Tibial nerve (tissue), 4 donors: Measurements from ENCODE around the gene MAML2. TPM values are rescaled to one million over a fixed set of nuclear protein-coding genes. Genes with fewer than 3 reads are reported as not detected.

Experiments
- DNase-seq, 2 donors: peaks; one replicate each; pipeline ENCODE4 v3.0.0-alpha.2; 2019; ENCODE audit warnings: low spot score in 2 of 2
- H3K27ac ChIP-seq, 4 donors: fragments of 200-600 bp; sonication (generic) in 3 of 4; one replicate each; pipeline ENCODE4 v1.5.1; 2017 to 2019; ENCODE audit warnings: mild to moderate bottlenecking in 1 of 4
- H3K27me3 ChIP-seq, 2 donors: fragments of 200-600 bp; sonication (generic) in 1 of 2; one replicate each; pipeline versions ENCODE4 v1.5.1 to v1.6.0; 2017 to 2019
- H3K36me3 ChIP-seq, 3 donors: fragments of 200-600 bp; sonication (generic); one replicate each; pipeline ENCODE4 v1.5.1; 2018 to 2019
- H3K4me1 ChIP-seq, 4 donors: fragments of 200-600 bp; sonication (generic) in 3 of 4; one replicate each; pipeline ENCODE4 v1.5.1; 2017 to 2019
- H3K4me3 ChIP-seq, 4 donors: fragments of 200-600 bp; sonication (generic) in 3 of 4; one replicate each; pipeline ENCODE4 v1.5.1; 2017 to 2019; ENCODE audit warnings: mild to moderate bottlenecking in 1 of 4, moderate library complexity in 1 of 4
- H3K9me3 ChIP-seq, 4 donors: fragments of 200-600 bp; sonication (generic) in 3 of 4; one replicate each; pipeline ENCODE4 v1.5.1; 2017 to 2019
- CTCF ChIP-seq, 5 experiments: fragments of 200-600 bp in 3 of 5; fragments of 450-650 bp in 2 of 5; sonication (generic) in 3 of 5; IDR thresholded peaks; one replicate each; pipeline ENCODE4 v1.5.1; 2016 to 2019; ENCODE audit warnings: antibody characterized with exemption in 5 of 5, mild to moderate bottlenecking in 3 of 5, moderate library complexity in 2 of 5
- EP300 ChIP-seq, 2 donors: sonication (generic); formaldehyde crosslinking; IDR thresholded peaks; one replicate each; pipeline ENCODE4 v1.6.1; 2017; ENCODE audit warnings: antibody characterized with exemption in 2 of 2, mild to moderate bottlenecking in 1 of 2
- POLR2A ChIP-seq, 2 donors: fragments of 450-650 bp; IDR thresholded peaks; one replicate each; pipeline ENCODE4 v1.6.1; 2017; ENCODE audit warnings: antibody characterized with exemption in 2 of 2, mild to moderate bottlenecking in 2 of 2, moderate library complexity in 2 of 2
- WGBS, 2 donors: methylation state at CpG; one replicate each; pipeline ENCODE4 v1.1.5; 2018; 5-methylcytosine and 5-hydroxymethylcytosine counted together
- total RNA-seq, 4 donors: library from RNA; depleted of rRNA; stranded (reverse); fragments of >200 nt; gene quantifications; one replicate each; pipeline ENCODE4 v1.1.0, GENCODE V29; 2016

Gene MAML2
- total RNA-seq, 4 donors from 2014 or later: 20.5 to 38.4 (median 27.9) TPM

GRCh38 chr11:96111308-96111707, 231.7 kb downstream of the MAML2 start:
- Histone ChIP-seq H3K9me3 (no peaks in the 10 kb centered on the region), H3K4me1 (peaks cover 0 to 37% (median 13%) of the 10 kb centered on the region in 4 donors), H3K36me3 (no peaks in the 10 kb centered on the region), H3K27me3 (no peaks in the 10 kb centered on the region), H3K27ac (peak overlapping the region in 1 of 4 donors; percentile 86), H3K4me3 (no peak overlapping the region)
- TF ChIP-seq EP300 (IDR thresholded peaks at IDR 0.05) (no peak), POLR2A (IDR thresholded peaks at IDR 0.05) (no peak), CTCF (IDR thresholded peaks at IDR 0.05) (no peak)
- no peak for DNase-seq
- 99% methylated on average over 5 of the region's 5 CpGs for WGBS, 2 donors

DNA sequence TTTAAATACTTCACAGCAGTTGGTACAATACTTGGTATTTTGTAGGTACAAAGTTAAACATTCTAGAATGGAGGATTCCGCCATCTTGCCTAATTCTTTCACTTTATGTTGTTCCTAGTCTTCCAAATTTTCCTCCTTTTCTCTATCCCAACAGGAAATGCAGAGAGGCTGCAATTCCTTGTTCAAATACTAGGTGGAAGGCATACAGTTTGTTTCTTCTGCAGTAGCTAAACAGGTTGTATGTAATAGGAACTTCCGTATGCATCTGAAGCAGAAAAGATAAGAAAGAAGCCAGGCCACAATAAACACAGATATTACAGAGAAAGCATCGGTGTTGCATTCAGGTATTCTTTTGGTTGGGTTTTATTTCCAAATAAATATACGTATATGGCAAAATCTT, 232.7 kb downstream of the MAML2 start:
- no peaks in the 10 kb centered on the region for H3K9me3 ChIP-seq
- no peak overlapping the region for H3K27ac ChIP-seq
- 95 to 98% methylated on average over 4 of the region's 4 CpGs for WGBS, 2 donors
- no peaks in the 10 kb centered on the region for H3K36me3 ChIP-seq
- H3K4me3 ChIP-seq: no peak overlapping the region
- no peak for TF ChIP-seq POLR2A (IDR thresholded peaks at IDR 0.05)
- TF ChIP-seq EP300 (IDR thresholded peaks at IDR 0.05): no peak
- no peak for TF ChIP-seq CTCF (IDR thresholded peaks at IDR 0.05)
- H3K4me1 ChIP-seq: peaks cover 0 to 47% (median 16%) of the 10 kb centered on the region in 4 donors
- DNase-seq: no peak
- no peaks in the 10 kb centered on the region for H3K27me3 ChIP-seq

GRCh38 chr11:96109331-96110030, 233.5 kb downstream of the MAML2 start:
- H3K4me3 ChIP-seq: no peak overlapping the region
- TF ChIP-seq EP300 (IDR thresholded peaks at IDR 0.05) (no peak), POLR2A (IDR thresholded peaks at IDR 0.05) (no peak), CTCF (IDR thresholded peaks at IDR 0.05) (no peak)
- no peak overlapping the region for H3K27ac ChIP-seq
- no peaks in the 10 kb centered on the region for H3K27me3 ChIP-seq
- peaks cover 0 to 49% (median 17%) of the 10 kb centered on the region in 4 donors for H3K4me1 ChIP-seq
- no peaks in the 10 kb centered on the region for H3K36me3 ChIP-seq
- 87 to 89% methylated on average over 5 of the region's 5 CpGs for WGBS, 2 donors
- H3K9me3 ChIP-seq: no peaks in the 10 kb centered on the region
- no peak for DNase-seq

DNA sequence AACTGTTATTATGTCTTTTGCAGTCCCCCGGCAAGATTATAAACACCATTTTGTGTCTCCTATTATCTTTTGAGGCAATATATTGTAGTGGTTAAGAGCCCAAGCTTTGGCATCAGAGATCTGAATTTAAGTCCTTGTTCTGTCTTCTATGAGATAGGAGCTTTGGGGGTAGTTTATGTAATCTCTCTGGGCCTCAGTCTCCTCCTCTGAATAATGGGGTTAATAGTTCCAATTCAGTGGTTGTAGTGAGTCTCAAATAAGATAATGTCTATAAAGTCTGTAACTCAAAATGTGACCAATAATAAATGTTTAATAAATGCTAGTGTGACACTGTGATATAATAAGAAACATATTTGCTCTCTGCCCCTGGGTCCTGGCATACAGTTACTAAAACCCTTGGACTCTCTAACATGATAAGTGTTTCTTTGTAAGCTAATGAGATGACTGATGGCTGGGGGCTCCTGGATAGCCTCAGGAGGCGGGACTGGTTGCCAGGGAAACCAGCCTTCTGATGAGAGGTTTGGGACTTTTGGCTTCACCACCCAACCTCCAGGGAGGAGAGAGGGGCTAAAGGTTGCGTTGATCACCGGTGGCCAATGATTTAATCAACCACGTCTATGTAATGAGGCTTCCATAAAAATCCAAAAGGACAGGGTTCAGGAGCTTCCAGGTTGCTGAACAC, 235.7 kb downstream of the MAML2 start:
- H3K27ac ChIP-seq: peak overlapping the region in 2 of 4 donors; percentile 44
- TF ChIP-seq EP300 (IDR thresholded peaks at IDR 0.05): no peak
- TF ChIP-seq CTCF (IDR thresholded peaks at IDR 0.05): no peak
- TF ChIP-seq POLR2A (IDR thresholded peaks at IDR 0.05): no peak
- no peaks in the 10 kb centered on the region for H3K27me3 ChIP-seq
- WGBS, 2 donors: 64 to 69% methylated on average over 5 of the region's 5 CpGs
- no peak for DNase-seq
- no peaks in the 10 kb centered on the region for H3K36me3 ChIP-seq
- peaks cover 0 to 44% (median 16%) of the 10 kb centered on the region in 4 donors for H3K4me1 ChIP-seq
- no peaks in the 10 kb centered on the region for H3K9me3 ChIP-seq
- no peak overlapping the region for H3K4me3 ChIP-seq

DNA sequence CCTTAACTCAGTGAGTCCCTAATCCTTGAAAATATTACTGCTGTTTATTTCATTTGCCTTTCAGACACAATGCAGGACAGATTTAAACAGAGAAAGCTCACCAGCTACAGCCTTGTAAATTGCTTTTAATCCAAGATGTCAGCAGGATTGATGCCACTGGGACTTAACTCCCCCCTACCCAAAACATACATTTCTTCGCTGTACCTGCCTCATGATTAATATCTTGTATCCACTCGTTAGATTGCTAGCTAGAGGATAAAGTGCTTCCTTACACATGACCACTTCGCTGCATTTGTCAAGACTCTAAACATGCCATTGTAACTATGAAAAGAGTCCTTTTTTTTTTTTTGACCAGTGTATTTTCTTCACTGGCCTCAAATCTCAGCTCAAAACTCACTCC, 236.3 kb downstream of the MAML2 start:
- Histone ChIP-seq H3K27ac (peak overlapping the region in 2 of 4 donors; percentile 44), H3K9me3 (no peaks in the 10 kb centered on the region), H3K27me3 (no peaks in the 10 kb centered on the region), H3K4me1 (peaks cover 0 to 43% (median 14%) of the 10 kb centered on the region in 4 donors), H3K4me3 (no peak overlapping the region), H3K36me3 (no peaks in the 10 kb centered on the region)
- DNase-seq: no peak
- TF ChIP-seq CTCF (IDR thresholded peaks at IDR 0.05) (no peak), EP300 (IDR thresholded peaks at IDR 0.05) (no peak), POLR2A (IDR thresholded peaks at IDR 0.05) (no peak)
- 52 to 63% methylated on average over 3 of the region's 3 CpGs for WGBS, 2 donors
